ENCODE measurements around the gene SMYD3.

SMYD3 gene

GRCh38 chr1:245763873-245764331 lies 743.2 kb downstream of the SMYD3 start:
- no peak for DNase-seq (ENCODE audit: low read depth)
- no peak for TF ChIP-seq CTCF (IDR thresholded peaks at IDR 0.05; ENCODE audit: insufficient read depth, low read depth, low read length, missing control alignments)
- H3K4me3 ChIP-seq (ENCODE audit: low read depth, low read length), result no peak overlapping the region

- TF ChIP-seq CTCF (IDR thresholded peaks at IDR 0.05; ENCODE audit: insufficient read depth, low read depth, low read length, missing control alignments), result no peak
- DNase-seq (ENCODE audit: low read depth), result no peak
- no peak overlapping the region for H3K4me3 ChIP-seq (ENCODE audit: low read depth, low read length)
Measured at GRCh38 chr1:245762396-245762910, 744.6 kb downstream of the SMYD3 start.

- DNase-seq (ENCODE audit: low read depth), result no peak
- no peak overlapping the region for H3K4me3 ChIP-seq (ENCODE audit: low read depth, low read length)
- TF ChIP-seq CTCF (IDR thresholded peaks at IDR 0.05; ENCODE audit: insufficient read depth, low read depth, low read length, missing control alignments), result no peak
Measured at GRCh38 chr1:245760301-245760700, 746.8 kb downstream of the SMYD3 start.

GRCh38 chr1:245754463-245754961 lies 752.6 kb downstream of the SMYD3 start:
- DNase-seq (ENCODE audit: low read depth), result no peak
- no peak for TF ChIP-seq CTCF (IDR thresholded peaks at IDR 0.05; ENCODE audit: insufficient read depth, low read depth, low read length, missing control alignments)
- H3K4me3 ChIP-seq (ENCODE audit: low read depth, low read length), result no peak overlapping the region

GRCh38 chr1:245753807-245754206 lies 753.3 kb downstream of the SMYD3 start:
- DNase-seq (ENCODE audit: low read depth), result no peak
- no peak for TF ChIP-seq CTCF (IDR thresholded peaks at IDR 0.05; ENCODE audit: insufficient read depth, low read depth, low read length, missing control alignments)
- H3K4me3 ChIP-seq (ENCODE audit: low read depth, low read length), result no peak overlapping the region

DNA sequence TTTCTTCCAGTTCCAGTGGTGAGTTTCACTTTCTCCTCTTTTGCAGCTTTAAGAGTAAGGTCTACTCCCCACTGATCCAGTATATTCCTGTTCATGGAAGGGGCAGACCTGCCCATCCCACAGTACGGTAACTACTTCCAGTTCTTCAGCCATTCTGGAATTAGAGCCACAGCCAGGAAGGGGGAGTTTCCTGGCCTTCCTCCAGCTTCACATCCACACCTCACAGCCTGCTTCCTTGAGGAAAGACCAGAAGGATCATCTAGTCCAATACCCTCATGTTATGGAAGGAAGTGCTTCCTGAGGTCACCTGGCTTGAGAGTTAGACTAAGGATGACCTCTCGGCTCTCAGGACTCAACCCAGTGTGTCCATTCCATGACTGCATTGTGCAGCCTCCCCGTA lies 754.5 kb downstream of the SMYD3 start:
- no peak for DNase-seq (ENCODE audit: low read depth)
- H3K4me3 ChIP-seq (ENCODE audit: low read depth, low read length), result no peak overlapping the region
- TF ChIP-seq CTCF (IDR thresholded peaks at IDR 0.05; ENCODE audit: insufficient read depth, low read depth, low read length, missing control alignments), result no peak
